ENCODE results near the gene LRRC59.
"Not testable (repeated sequence)": the region's sequence is repeated elsewhere in the genome, so short reads cannot be mapped to it uniquely, and the experiment has no call there.

LRRC59 gene

DNA sequence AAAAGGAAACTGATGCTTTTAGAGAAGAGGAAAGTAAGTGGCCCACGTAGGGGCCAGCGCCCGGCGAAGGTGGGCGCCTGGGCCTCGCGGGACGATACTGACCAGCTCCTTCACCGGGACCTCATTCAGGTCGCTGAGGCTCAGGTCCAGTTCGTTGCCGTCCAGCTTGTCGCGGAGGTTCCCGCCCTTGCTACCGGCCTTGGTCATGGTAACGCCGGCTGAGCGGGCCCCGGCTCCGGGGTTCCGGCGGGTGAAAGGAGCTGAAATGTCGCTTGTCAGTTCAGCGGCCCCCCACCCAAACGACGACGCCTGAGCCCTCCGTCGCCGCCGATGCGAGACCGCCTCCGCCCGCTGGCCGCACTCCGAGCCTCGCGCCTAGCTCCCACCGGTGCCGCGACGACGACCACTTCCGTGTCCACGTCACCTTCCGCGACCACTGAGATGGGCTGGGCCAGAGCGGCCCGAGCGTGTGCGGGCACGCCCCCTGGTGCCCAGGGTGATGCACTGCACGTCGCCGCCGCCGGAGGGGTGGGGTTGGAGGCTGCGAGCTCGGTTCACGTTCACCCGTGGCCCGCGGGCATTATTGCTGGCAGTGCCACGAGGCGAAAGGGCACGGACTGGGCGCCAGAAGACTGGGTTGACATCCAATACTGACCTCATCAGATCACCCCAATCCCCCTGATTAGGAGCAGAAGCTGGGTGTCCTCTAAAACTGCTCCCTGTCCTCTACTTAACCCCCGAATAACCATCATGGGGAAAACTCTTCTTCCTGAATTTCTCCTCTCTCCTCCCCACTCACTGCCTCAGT, at the start of gene LRRC59:
Gene LRRC59, minus strand, starts transcription at position 413 of the 808 bp plus-strand sequence. Its CDS starts 206 bp downstream, at position 207.
- DNase-seq = peak; percentile 27 to 88 (median 68)

- no peak for DNase-seq
These were observed 48.5 kb upstream of the LRRC59 start for GRCh38 chr17:50445730-50446325.

- no peak for DNase-seq
These were observed 47.8 kb upstream of the LRRC59 start for GRCh38 chr17:50444841-50445715.

DNA sequence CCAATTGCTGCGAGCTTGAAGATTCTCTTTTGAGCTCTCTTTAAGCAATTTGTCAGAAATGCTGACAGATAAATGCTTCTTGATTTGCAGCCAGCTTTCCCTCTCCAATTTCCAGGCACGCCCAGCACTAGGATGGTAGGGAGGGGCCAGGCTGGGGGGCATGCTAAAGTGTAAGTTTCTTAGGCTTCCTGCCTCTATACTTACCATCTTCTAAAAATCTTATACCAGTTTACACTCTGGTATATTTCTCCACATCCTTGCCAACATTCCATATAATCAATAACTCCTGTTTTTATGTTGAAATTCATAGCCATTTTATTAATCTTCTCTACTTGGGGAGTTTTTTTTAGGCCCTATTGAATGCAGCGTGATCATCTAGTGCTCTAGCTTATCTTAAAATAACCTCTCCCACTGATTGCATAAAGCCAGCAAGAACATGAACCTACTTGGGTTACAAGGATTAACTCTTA, 46.2 kb upstream of the LRRC59 start:
- DNase-seq = peak in 1 of 51 donors; percentile 68

GRCh38 chr17:50440838-50441829, 43.8 kb upstream of the LRRC59 start:
- DNase-seq = no peak

DNA sequence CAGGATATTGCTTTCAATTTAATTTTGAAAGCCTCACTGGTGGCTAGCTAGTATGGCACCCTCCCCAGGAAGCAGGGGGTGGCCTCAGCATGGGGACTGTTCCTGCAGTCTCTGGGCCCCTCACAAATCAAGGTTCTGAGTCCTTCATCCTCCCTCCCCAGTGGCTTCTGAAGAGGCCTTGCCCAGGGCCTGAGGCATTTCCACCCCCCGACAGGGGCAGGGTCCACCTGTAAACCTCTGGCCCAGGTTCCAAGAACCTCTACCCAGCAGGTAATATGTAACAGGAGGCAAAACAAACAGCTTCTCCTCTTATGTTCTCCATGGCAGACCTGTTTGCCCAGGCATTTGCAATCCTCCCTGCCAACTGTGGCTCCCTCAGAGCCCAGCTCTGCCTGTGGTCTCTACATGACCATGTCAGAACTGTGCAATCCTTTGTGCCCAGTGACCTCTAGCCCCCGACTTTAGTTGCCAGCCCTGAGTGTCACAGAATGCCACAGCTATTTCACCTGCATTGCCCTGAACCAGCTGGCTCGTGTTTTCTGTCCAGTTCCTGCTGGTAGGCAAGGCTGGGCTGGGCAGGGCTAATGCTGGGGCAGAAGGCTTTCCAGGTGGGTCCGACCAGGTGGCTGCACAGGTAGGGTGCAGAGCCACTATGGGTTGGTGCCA, 43.0 kb upstream of the LRRC59 start:
- DNase-seq = no peak

DNA sequence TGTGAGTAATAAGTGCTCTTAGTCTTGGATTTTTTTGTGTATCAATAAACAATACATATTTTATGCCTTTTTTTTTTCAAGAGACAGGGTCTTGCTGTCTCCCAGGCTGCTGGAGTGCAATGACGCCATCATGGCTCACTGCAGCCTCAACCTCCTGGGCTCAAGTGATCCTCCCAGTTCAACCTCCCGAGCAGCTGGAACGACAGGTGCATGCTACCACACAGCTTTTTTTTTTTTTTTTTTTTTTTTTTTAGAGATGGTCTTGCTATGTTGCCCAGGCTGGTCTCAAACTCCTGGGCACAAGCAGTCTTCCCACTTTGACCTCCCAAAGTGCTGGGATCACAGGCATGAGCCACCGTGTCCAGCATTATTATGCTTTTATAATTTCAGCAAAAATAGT, 41.7 kb upstream of the LRRC59 start:
- DNase-seq = no peak

DNA sequence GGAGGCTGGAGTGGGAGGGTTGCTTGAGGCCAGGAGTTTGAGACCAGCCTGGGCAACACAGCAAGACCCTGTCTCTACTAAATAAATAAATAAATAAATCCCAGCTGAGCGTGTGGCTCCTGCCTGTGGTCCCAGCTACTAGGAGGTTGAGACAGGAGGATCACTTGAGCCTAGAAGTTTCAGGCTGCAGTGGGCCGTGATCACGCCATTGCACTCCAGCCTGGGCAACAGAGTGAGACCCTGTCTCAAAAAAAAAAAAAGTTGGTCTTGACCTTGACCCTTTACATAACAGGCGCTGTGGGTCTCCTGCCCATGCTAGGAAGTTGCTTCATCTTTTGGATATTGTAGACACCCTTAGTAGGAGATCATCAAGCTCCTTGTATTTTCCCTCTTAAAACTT, 40.1 kb upstream of the LRRC59 start:
- no peak for DNase-seq

GRCh38 chr17:50432125-50432762, 34.9 kb upstream of the LRRC59 start:
- no peak for DNase-seq

GRCh38 chr17:50430821-50431618, 33.7 kb upstream of the LRRC59 start:
- no peak for DNase-seq

DNA sequence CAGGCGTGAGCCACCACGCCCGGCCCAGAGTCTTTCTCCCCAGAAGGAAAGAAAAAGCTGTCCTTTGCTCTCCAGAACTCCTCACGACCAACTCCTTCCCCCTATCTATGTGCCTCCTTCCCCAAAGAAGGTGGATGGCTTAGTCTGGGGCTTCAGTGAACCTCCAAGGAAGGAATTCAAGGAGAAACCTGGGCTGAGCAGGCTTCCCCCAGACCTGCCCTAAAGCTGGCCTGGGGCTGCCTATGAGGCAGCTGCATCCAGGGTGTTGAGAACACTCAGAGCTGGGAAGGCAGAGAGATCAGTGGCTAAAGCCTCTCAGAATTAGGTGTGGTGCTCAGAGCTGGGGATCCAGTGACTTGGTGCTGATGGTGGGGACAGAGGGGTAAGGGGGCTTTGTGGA, 32.5 kb upstream of the LRRC59 start:
- DNase-seq = no peak

DNA sequence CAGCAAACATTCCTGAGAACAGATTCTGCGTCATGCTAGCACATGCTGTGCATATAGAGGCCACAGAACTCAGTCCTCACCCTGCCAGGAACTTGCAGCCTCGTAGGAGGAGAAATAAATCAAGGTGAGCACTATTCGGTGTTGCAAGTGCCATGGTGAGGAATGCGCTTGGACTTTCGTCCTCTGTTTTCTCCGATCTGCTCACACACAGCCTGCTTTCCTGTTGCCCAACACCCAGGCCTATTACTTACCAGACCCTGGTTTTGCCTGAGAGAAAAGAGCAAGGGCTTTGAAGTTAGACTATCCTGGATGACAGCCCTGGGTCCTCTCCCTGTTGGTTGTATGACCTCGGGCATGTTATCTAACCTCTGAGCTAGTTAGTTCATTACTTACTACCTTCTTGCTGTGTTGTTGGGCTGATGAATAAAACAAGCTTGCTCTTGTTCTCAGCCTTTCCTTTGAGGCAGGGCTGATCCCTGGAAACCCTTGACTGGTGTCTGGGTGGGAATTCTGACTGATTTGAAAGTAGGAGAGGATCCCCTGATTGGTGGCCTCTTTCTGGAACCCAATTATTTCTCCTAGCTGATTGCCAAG, 31.6 kb upstream of the LRRC59 start:
- DNase-seq = no peak

- not testable (repeated sequence) for DNase-seq
These were observed 30.8 kb upstream of the LRRC59 start for GRCh38 chr17:50428126-50428525.

DNA sequence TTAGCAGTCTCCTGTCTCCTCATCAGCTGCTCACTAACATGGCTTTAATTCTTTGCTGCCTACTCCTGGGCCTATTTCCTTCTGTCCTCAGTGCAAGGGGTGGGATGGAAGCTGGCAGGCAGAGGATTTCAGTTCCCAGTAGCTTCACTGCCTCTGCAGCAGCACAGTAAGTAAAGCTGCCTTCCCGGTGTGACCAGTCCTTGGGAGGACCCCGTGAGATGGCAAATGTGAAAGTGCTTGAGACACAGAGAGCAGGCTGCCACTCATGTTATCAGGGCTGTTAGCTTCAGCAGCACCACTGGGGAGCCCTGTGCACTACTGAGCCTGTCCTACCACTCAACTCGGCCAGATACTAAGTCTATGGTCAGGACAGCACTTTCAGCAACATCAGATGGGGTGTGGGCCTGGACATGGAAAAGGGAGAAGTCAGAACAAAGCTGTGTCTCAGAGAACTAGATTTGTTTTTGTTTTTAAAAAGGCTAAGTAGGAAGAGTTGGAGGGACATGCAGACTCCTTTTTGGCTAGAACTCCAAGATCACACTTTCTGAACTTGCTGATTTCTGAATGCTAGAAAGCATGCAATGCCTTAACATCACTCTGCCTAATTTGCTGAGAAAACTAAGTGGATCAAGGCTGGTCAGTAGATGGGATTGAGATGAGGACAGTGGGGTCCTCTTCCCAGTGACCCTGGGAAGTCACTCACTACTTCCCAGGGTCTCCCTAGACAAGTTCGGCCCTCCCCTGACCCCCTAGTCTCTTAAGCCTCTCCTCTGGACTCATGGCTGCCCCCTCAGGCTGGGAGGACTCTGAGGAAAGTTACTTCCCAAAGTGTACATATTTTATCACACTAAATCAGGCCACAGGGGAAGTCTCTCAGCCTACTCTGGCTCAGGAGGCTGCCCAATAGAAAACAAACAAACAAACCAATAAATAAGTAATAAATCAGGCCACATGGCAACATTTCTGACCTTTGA, 29.8 kb upstream of the LRRC59 start:
- peak in 5 of 51 donors; percentile 1 to 15 (median 7) for DNase-seq

GRCh38 chr17:50426472-50426782, 29.1 kb upstream of the LRRC59 start:
- DNase-seq = peak in 3 of 51 donors; percentile 20 to 31 (median 25)

- peak in 29 of 51 donors; percentile 3 to 60 (median 26) for DNase-seq
These were observed 28.6 kb upstream of the LRRC59 start, which contains the start of gene ACSF2 for GRCh38 chr17:50425682-50426471. ACSF2 (plus strand) TSS chr17:50426218; CDS start chr17:50426262, 44 bp downstream.

Data from hypothalamus (tissue), 51 donors.